RWPE1 (cell line): Measurements from ENCODE around the gene C5.
A peak's percentile ranks its signal among the peaks of the same experiment; 100 is the strongest.

Experiments used
- CTCF ChIA-PET: fragments of 350-600 bp; sonication (Branson Sonifier 250); formaldehyde crosslinking; extraction: SDS; loops from one replicate; lab custom pipeline; 2021; lab: Yijun Ruan, JAX
- POLR2A ChIA-PET: fragments of 400-600 bp; formaldehyde crosslinking; extraction: SDS; loops from one replicate; lab custom pipeline; 2020; ENCODE audit warnings: antibody characterized with exemption; ENCODE audit not compliant: low non-redundant PET; lab: Yijun Ruan, JAX
- DNase-seq: peaks from one replicate; pipeline ENCODE4 v3.0.0; 2012; ENCODE audit warnings: low spot score
- H3K27ac ChIP-seq: fragments of 450-650 bp; 2 replicates; pipeline ENCODE4 v1.5.1; 2017
- CTCF ChIP-seq: fragments of 450-650 bp; conservative IDR thresholded peaks from 2 replicates; pipeline ENCODE4 v1.5.1; 2017; ENCODE audit warnings: low read depth, mild to moderate bottlenecking

C5 gene

GRCh38 chr9:120947222-120947621 is 102.9 kb downstream of the C5 start:
- ChIA-PET CTCF (no interaction called here), POLR2A (no interaction called here)
- DNase-seq: no peak
- TF ChIP-seq CTCF: no peak
- H3K27ac ChIP-seq: no peak overlapping the region

GRCh38 chr9:120946259-120946658 is 103.8 kb downstream of the C5 start:
- no peak for TF ChIP-seq CTCF
- peak; percentile 42 for DNase-seq
- H3K27ac ChIP-seq: peak overlapping the region; percentile 71
- POLR2A ChIA-PET: no interaction called here
- CTCF ChIA-PET: interaction anchor here (0.6 kb wide), 1 partner anchor 161 kb away, joined by 3 read pairs; no protein-coding TSS in a partner anchor

DNA sequence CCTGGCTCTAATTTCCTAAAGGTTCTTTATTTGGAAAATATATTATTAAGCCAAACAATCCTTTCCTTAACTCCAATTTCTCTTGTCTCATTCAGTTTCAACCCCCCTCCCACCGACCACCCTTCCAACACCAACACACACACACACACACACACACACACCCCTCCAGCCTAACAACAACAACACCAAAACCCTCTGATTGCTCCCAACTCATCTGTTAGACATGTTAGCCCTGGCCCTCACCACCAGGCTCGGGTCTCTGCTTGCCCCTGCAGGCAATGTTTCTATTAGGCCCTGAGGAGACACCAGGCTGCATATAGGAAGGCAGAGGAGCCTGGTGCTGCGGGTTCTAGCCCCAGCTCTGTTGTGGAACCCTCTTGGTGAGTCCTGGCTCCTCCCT is 105.1 kb downstream of the C5 start:
- ChIA-PET POLR2A (no interaction called here), CTCF (no interaction called here)
- peak overlapping the region; percentile 65 for H3K27ac ChIP-seq
- no peak for TF ChIP-seq CTCF
- no peak for DNase-seq

GRCh38 chr9:120944434-120944843 is 105.6 kb downstream of the C5 start:
- no peak overlapping the region for H3K27ac ChIP-seq
- TF ChIP-seq CTCF: no peak
- no peak for DNase-seq
- CTCF ChIA-PET: no interaction called here
- POLR2A ChIA-PET: no interaction called here

DNA sequence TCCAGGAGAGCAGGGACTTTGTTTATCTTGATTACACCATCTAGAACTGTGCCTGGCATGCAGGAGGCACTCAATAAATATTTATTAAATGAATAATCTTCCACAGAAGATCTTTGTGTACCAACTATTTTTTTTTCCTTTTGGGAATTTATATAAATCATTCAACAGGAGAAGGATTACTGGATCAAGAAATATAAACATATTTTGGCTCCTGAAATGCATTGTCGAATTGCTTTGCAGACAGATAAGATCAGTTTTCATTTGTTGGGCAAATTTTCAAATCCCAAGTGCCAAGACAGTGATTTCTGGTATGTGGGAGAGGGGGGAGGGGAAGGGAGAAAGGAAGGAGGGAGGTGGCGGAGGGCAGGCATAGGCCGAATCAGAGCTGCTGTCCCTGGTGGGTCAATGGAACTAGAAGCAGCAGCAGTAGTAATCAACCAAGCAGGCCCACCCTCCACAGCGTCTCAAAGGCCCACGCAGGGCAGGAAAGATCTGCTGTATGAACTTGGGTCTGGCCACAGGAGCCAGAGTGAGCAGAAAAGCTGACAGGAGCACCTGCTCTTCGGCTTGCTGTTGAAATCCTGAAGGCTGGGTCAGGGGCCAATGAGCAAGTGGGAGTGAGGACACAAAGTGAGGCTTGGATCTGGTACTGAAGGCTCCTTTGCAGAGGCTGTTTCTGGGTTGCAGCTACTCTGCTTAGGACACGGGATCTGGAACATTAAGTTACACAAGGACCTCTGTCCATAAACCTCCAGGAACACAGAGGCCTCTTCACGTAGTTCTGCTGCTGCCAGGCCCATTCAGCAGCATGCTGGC is 107.7 kb downstream of the C5 start:
- no peak for TF ChIP-seq CTCF
- peak overlapping the region; percentile 73 for H3K27ac ChIP-seq
- no peak for DNase-seq
- CTCF ChIA-PET: interaction anchor here (0.7 to 0.9 kb wide), 3 partner anchors 22 to 185 kb away, joined by 3 read pairs; no protein-coding TSS in a partner anchor
- POLR2A ChIA-PET: no interaction called here

DNA sequence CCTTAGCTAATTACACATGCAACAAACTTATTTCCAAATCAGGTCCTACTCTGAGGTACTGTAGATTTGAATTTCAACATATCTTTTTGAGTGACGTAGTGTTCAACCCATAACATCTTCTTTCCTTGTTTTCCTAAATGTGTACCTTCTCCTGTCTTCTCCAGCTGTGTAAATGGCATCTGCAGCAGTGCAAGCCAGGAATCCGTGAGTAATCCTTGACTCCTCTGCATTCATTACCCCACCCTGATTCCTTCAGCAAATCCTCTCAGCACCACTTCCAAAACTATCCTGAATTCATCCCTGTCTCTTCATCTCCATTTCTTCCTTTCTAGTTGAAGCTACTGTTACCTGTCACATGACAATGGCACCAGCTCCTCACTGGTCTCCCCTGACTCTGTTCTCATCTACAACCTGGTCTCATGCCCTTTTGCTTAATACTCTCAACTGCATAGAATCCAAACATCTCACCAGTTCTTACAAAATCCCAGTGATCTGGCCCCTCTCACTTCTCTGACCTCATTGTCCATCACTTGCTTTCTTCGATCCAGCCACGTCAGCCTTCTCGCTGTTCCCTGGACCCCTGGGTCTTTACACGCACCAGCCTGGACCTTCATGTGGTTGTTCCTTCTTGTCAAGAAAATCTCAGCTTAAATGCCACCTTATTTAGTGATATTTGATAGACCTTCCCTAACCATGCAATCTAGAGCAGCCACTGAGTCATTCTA is 108.9 kb downstream of the C5 start:
- POLR2A ChIA-PET: no interaction called here

More for the DNA sequence above, 108.9 kb downstream of the C5 start:
- no peak for TF ChIP-seq CTCF
- peak overlapping the region; percentile 70 for H3K27ac ChIP-seq
- DNase-seq: peak; percentile 75
- CTCF ChIA-PET: interaction anchor here (0.6 to 0.7 kb wide), 2 partner anchors 73 to 167 kb away, joined by 3 to 5 read pairs; no protein-coding TSS in a partner anchor
